ENCODE data around the gene LRP6. TPM values are rescaled to one million over a fixed set of nuclear protein-coding genes. Genes with fewer than 3 reads are reported as not detected.

Gene LRP6
- total and polyA plus RNA-seq, 4 donors: 14.7 to 76.8 (median 23.2) TPM

DNA sequence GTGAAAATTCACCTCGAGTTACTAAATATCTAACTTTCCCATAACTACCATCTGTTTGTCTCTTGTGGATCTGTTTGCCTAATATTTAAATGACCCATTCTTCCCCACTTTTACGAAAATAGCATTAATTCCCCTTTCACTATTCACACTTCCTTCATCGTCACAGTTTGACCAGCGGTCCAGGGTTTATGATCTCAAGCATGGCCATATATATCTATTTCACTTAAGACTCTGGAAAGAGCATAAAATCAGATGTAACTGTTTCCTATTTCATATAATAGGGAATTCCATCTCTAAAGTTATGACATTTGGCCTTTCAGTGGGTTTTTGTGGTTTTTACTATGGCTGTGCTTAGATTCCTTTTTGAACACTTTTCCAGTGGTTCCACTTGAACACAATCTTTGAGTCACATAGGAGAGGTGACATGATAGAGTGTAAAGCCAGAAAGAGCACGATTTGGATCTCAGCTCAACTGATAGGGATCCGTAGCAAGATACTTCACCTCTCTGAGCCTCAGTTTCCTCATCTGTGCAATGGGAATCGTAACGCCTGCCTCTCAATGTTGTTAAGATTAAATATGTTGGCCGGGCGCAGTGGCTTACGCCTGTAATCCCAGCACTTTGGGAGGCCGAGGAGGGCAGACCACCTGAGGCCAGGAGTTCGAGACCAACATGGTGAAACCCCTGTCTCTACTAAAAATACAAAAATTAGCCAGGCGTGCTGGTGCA lies 196.9 kb downstream of the LRP6 start:
- Histone ChIP-seq H3K27me3 (ENCODE audit: control insufficient read depth in 4 of 4, insufficient read depth in 4 of 4, low read length in 3 of 4) (no peaks in the 10 kb centered on the region), H3K4me1 (ENCODE audit: control insufficient read depth in 4 of 4, insufficient read depth in 4 of 4, low read length in 3 of 4) (peaks cover 0 to 19% (median 8%) of the 10 kb centered on the region in 4 donors), H3K36me3 (ENCODE audit: control insufficient read depth in 4 of 4, insufficient read depth in 3 of 4, low read depth in 1 of 4, low read length in 3 of 4) (no peaks in the 10 kb centered on the region), H3K9ac (ENCODE audit: low read depth in 1 of 2, low read length in 2 of 2) (no peak overlapping the region), H3K4me3 (ENCODE audit: low read depth in 1 of 3, low read length in 3 of 3) (no peak overlapping the region), H3K9me3 (ENCODE audit: control insufficient read depth in 4 of 4, low read length in 3 of 4) (no peaks in the 10 kb centered on the region), H3K27ac (ENCODE audit: low read depth in 1 of 2, low read length in 2 of 2) (no peak overlapping the region)
- TF ChIP-seq RXRA (IDR thresholded peaks at IDR 0.05) (no peak), JUND (IDR thresholded peaks at IDR 0.05) (no peak), REST (IDR thresholded peaks at IDR 0.05) (no peak), HNF4A (conservative IDR thresholded peaks at IDR 0.05) (no peak), RAD21 (IDR thresholded peaks at IDR 0.05) (no peak)
- WGBS: 90% methylated on average over 14 of the region's 14 CpGs
- DNase-seq (ENCODE audit: low spot score): no peak

GRCh38 chr12:12068751-12069150 lies 198.1 kb downstream of the LRP6 start:
- Histone ChIP-seq H3K4me1 (ENCODE audit: control insufficient read depth in 4 of 4, insufficient read depth in 4 of 4, low read length in 3 of 4) (peaks cover 0 to 19% (median 8%) of the 10 kb centered on the region in 4 donors), H3K9me3 (ENCODE audit: control insufficient read depth in 4 of 4, low read length in 3 of 4) (no peaks in the 10 kb centered on the region), H3K27ac (ENCODE audit: low read depth in 1 of 2, low read length in 2 of 2) (no peak overlapping the region), H3K27me3 (ENCODE audit: control insufficient read depth in 4 of 4, insufficient read depth in 4 of 4, low read length in 3 of 4) (no peaks in the 10 kb centered on the region), H3K9ac (ENCODE audit: low read depth in 1 of 2, low read length in 2 of 2) (no peak overlapping the region), H3K4me3 (ENCODE audit: low read depth in 1 of 3, low read length in 3 of 3) (no peak overlapping the region), H3K36me3 (ENCODE audit: control insufficient read depth in 4 of 4, insufficient read depth in 3 of 4, low read depth in 1 of 4, low read length in 3 of 4) (no peaks in the 10 kb centered on the region)
- WGBS: 95% methylated on average over 6 of the region's 6 CpGs
- no peak for TF ChIP-seq HNF4A (conservative IDR thresholded peaks at IDR 0.05)
- TF ChIP-seq, protein P1, sequence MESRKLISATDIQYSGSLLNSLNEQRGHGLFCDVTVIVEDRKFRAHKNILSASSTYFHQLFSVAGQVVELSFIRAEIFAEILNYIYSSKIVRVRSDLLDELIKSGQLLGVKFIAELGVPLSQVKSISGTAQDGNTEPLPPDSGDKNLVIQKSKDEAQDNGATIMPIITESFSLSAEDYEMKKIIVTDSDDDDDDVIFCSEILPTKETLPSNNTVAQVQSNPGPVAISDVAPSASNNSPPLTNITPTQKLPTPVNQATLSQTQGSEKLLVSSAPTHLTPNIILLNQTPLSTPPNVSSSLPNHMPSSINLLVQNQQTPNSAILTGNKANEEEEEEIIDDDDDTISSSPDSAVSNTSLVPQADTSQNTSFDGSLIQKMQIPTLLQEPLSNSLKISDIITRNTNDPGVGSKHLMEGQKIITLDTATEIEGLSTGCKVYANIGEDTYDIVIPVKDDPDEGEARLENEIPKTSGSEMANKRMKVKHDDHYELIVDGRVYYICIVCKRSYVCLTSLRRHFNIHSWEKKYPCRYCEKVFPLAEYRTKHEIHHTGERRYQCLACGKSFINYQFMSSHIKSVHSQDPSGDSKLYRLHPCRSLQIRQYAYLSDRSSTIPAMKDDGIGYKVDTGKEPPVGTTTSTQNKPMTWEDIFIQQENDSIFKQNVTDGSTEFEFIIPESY (IDR thresholded peaks at IDR 0.05): no peak
- TF ChIP-seq HNF4G (IDR thresholded peaks at IDR 0.05): no peak
- TF ChIP-seq RXRA (IDR thresholded peaks at IDR 0.05): no peak
- TF ChIP-seq GABPA (IDR thresholded peaks at IDR 0.05 in 1 of 2, conservative IDR thresholded peaks at IDR 0.05 in 1 of 2): no peak
- no peak for TF ChIP-seq ATF3 (IDR thresholded peaks at IDR 0.05)
- no peak for TF ChIP-seq EGR1 (IDR thresholded peaks at IDR 0.05; ENCODE audit: low read depth in 2 of 2)
- TF ChIP-seq FOXA2 (IDR thresholded peaks at IDR 0.05): no peak
- no peak for TF ChIP-seq JUND (IDR thresholded peaks at IDR 0.05)
- TF ChIP-seq, protein P2, sequence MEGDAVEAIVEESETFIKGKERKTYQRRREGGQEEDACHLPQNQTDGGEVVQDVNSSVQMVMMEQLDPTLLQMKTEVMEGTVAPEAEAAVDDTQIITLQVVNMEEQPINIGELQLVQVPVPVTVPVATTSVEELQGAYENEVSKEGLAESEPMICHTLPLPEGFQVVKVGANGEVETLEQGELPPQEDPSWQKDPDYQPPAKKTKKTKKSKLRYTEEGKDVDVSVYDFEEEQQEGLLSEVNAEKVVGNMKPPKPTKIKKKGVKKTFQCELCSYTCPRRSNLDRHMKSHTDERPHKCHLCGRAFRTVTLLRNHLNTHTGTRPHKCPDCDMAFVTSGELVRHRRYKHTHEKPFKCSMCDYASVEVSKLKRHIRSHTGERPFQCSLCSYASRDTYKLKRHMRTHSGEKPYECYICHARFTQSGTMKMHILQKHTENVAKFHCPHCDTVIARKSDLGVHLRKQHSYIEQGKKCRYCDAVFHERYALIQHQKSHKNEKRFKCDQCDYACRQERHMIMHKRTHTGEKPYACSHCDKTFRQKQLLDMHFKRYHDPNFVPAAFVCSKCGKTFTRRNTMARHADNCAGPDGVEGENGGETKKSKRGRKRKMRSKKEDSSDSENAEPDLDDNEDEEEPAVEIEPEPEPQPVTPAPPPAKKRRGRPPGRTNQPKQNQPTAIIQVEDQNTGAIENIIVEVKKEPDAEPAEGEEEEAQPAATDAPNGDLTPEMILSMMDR (IDR thresholded peaks at IDR 0.05; ENCODE audit: low read depth, low read length, missing input control): no peak
- no peak for TF ChIP-seq NR2F2 (IDR thresholded peaks at IDR 0.05)
- no peak for TF ChIP-seq RAD21 (IDR thresholded peaks at IDR 0.05)
- no peak for DNase-seq (ENCODE audit: low spot score)

Small RNA genes lying within 50 kb of the gene (small RNA-seq; reads per million reads assigned to genes)
- gene RNU6-318P: not detected
- gene RNU6-545P: not detected

Other genes starting within 250 kb of the LRP6 start
- 1 to 10 TPM in 1 of 2 donors, under 1 TPM in 1; 0.17 to 2.5 TPM for gene BCL2L14, start 196.1 kb downstream of the LRP6 start, total RNA-seq
- under 1 TPM; 0.15 to 0.21 TPM for gene BCL2L14, start 196.1 kb downstream of the LRP6 start, polyA plus RNA-seq
- gene MANSC1, start 83.2 kb upstream of the LRP6 start, total RNA-seq: 1 to 10 TPM; 2.1 to 2.3 TPM
- 1 to 10 TPM; 7.2 to 7.8 TPM for gene MANSC1, start 83.2 kb upstream of the LRP6 start, polyA plus RNA-seq
- gene BORCS5, start 90.0 kb upstream of the LRP6 start, total RNA-seq: 10 to 100 TPM in 1 of 2 donors, 1 to 10 TPM in 1; 8.9 to 11.4 TPM
- gene BORCS5, start 90.0 kb upstream of the LRP6 start, polyA plus RNA-seq: 1 to 10 TPM; 4.5 to 7.3 TPM